ENCODE measurements around the gene NFIX.

NFIX gene

GRCh38 chr19:13070425-13071140 is 75.3 kb downstream of the NFIX start:
- Histone ChIP-seq H3K9ac (ENCODE audit: low read length) (peak overlapping the region; percentile 69), H3K27me3 (replicated peaks; ENCODE audit: control insufficient read depth, insufficient read depth, low read length) (no peaks in the 10 kb centered on the region), H3K9me3 (ENCODE audit: control insufficient read depth, low read length) (no peaks in the 10 kb centered on the region), H3K4me3 (ENCODE audit: low read length) (no peak overlapping the region), H3K4me1 (ENCODE audit: control insufficient read depth, insufficient read depth, low read length) (peaks cover 39% of the 10 kb centered on the region), H3K36me3 (ENCODE audit: control insufficient read depth, insufficient read depth, low read length, severe bottlenecking) (peaks cover 23% of the 10 kb centered on the region)
- no peak for DNase-seq (ENCODE audit: low read depth)

- DNase-seq (ENCODE audit: low read depth), result no peak
- Histone ChIP-seq H3K36me3 (ENCODE audit: control insufficient read depth, insufficient read depth, low read length, severe bottlenecking) (peaks cover 33% of the 10 kb centered on the region), H3K27me3 (replicated peaks; ENCODE audit: control insufficient read depth, insufficient read depth, low read length) (no peaks in the 10 kb centered on the region), H3K9me3 (ENCODE audit: control insufficient read depth, low read length) (no peaks in the 10 kb centered on the region), H3K4me1 (ENCODE audit: control insufficient read depth, insufficient read depth, low read length) (peaks cover 36% of the 10 kb centered on the region), H3K4me3 (ENCODE audit: low read length) (no peak overlapping the region), H3K9ac (ENCODE audit: low read length) (no peak overlapping the region)
Observed at GRCh38 chr19:13071444-13072187, 76.3 kb downstream of the NFIX start.

DNA sequence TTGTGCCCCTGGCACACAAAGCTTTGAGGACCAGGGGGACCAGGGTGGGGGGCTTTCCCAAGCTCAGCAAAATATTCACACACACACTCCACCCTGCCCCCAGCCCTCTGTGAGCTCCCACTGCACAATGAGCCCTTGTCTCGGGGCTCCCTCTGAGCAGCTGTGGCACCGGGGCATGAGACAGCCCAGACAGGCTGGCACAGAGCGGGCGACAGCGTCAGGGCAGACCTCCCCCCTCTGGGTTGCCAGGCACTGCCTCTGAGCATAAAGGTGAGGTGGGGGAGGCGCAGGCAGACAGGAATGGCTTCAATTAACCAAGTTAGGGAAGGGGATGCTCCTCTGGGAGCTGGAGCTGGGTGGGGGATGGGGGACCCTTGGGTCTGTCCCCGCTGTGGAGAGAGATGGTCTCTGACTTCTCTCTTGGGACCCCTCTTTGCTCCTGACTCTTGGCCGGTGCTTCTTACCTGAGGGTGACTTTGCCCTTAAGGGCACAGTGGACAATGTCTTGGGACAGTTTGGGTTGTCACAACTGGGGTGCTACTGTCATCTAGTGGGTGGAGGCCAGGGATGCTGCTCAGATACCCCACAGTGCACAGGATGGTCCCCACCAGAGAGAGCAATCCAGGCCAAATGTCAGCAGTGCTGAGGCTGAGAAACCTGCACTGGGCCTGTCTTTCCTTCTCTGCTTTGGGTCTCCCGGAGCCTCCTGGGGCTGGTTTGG is 77.1 kb downstream of the NFIX start:
- DNase-seq (ENCODE audit: low read depth), result no peak
- H3K4me1 ChIP-seq (ENCODE audit: control insufficient read depth, insufficient read depth, low read length), result peaks cover 36% of the 10 kb centered on the region
- H3K27me3 ChIP-seq (replicated peaks; ENCODE audit: control insufficient read depth, insufficient read depth, low read length), result no peaks in the 10 kb centered on the region
- H3K9ac ChIP-seq (ENCODE audit: low read length), result no peak overlapping the region
- H3K9me3 ChIP-seq (ENCODE audit: control insufficient read depth, low read length), result no peaks in the 10 kb centered on the region
- no peak overlapping the region for H3K4me3 ChIP-seq (ENCODE audit: low read length)
- H3K36me3 ChIP-seq (ENCODE audit: control insufficient read depth, insufficient read depth, low read length, severe bottlenecking), result peaks cover 37% of the 10 kb centered on the region

DNA sequence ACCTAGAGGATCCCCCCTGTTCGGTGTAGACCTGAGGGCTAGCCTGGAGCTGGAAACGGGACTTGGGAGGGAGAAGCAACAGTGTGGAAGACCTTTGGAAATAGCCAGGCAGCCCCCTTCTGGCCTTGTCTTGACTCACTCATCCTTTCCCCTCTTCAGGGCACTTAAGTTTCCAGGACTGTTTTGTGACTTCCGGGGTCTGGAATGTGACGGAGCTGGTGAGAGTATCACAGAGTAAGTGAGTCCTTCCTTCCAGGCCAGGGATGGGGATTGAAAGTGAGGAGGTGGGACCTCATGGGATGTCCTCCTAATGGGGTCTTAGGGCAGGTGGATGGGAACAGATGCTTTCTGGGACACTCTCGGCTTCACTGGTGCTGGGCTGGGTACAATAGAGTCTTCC is 78.0 kb downstream of the NFIX start:
- Histone ChIP-seq H3K4me1 (ENCODE audit: control insufficient read depth, insufficient read depth, low read length) (peaks cover 39% of the 10 kb centered on the region), H3K9ac (ENCODE audit: low read length) (peak overlapping the region; percentile 13), H3K9me3 (ENCODE audit: control insufficient read depth, low read length) (no peaks in the 10 kb centered on the region), H3K27me3 (replicated peaks; ENCODE audit: control insufficient read depth, insufficient read depth, low read length) (no peaks in the 10 kb centered on the region), H3K4me3 (ENCODE audit: low read length) (no peak overlapping the region), H3K36me3 (ENCODE audit: control insufficient read depth, insufficient read depth, low read length, severe bottlenecking) (peaks cover 46% of the 10 kb centered on the region)
- no peak for DNase-seq (ENCODE audit: low read depth)

- Histone ChIP-seq H3K9me3 (ENCODE audit: control insufficient read depth, low read length) (no peaks in the 10 kb centered on the region), H3K36me3 (ENCODE audit: control insufficient read depth, insufficient read depth, low read length, severe bottlenecking) (peaks cover 56% of the 10 kb centered on the region), H3K9ac (ENCODE audit: low read length) (peak overlapping the region; percentile 10), H3K4me3 (ENCODE audit: low read length) (no peak overlapping the region), H3K4me1 (ENCODE audit: control insufficient read depth, insufficient read depth, low read length) (peaks cover 45% of the 10 kb centered on the region), H3K27me3 (replicated peaks; ENCODE audit: control insufficient read depth, insufficient read depth, low read length) (no peaks in the 10 kb centered on the region)
- DNase-seq (ENCODE audit: low read depth), result no peak
Observed at GRCh38 chr19:13074378-13074777, 79.1 kb downstream of the NFIX start.

GRCh38 chr19:13076320-13076719 is 81.0 kb downstream of the NFIX start:
- peaks cover 43% of the 10 kb centered on the region for H3K4me1 ChIP-seq (ENCODE audit: control insufficient read depth, insufficient read depth, low read length)
- H3K27me3 ChIP-seq (replicated peaks; ENCODE audit: control insufficient read depth, insufficient read depth, low read length), result no peaks in the 10 kb centered on the region
- peaks cover 67% of the 10 kb centered on the region for H3K36me3 ChIP-seq (ENCODE audit: control insufficient read depth, insufficient read depth, low read length, severe bottlenecking)
- H3K9me3 ChIP-seq (ENCODE audit: control insufficient read depth, low read length), result no peaks in the 10 kb centered on the region
- peak overlapping the region; percentile 43 for H3K9ac ChIP-seq (ENCODE audit: low read length)
- DNase-seq (ENCODE audit: low read depth), result no peak
- no peak overlapping the region for H3K4me3 ChIP-seq (ENCODE audit: low read length)

DNA sequence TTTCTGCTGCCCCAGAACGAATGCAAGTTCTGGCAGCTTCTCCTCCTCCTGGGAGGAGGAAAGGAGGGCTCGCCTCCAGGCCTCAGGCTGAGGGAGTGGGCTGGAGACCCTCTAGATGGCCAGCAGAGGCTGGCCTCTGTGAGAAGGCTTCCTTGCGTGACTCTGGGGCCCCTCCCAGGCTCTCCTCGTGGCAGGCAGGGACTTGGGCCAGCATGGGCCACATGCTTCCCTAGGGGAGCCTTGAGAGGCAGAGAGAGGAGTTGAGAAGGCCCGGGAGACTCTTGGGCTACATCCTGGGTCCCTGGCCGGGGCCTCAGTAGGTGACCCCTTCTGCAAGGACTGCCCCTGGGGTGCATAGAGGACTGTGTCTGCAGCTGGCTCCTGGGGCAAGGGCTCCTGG is 81.5 kb downstream of the NFIX start:
- Histone ChIP-seq H3K9me3 (ENCODE audit: control insufficient read depth, low read length) (no peaks in the 10 kb centered on the region), H3K4me1 (ENCODE audit: control insufficient read depth, insufficient read depth, low read length) (peaks cover 43% of the 10 kb centered on the region), H3K36me3 (ENCODE audit: control insufficient read depth, insufficient read depth, low read length, severe bottlenecking) (peaks cover 72% of the 10 kb centered on the region), H3K27me3 (replicated peaks; ENCODE audit: control insufficient read depth, insufficient read depth, low read length) (no peaks in the 10 kb centered on the region), H3K9ac (ENCODE audit: low read length) (peak overlapping the region; percentile 43), H3K4me3 (ENCODE audit: low read length) (no peak overlapping the region)
- DNase-seq (ENCODE audit: low read depth), result no peak

DNA sequence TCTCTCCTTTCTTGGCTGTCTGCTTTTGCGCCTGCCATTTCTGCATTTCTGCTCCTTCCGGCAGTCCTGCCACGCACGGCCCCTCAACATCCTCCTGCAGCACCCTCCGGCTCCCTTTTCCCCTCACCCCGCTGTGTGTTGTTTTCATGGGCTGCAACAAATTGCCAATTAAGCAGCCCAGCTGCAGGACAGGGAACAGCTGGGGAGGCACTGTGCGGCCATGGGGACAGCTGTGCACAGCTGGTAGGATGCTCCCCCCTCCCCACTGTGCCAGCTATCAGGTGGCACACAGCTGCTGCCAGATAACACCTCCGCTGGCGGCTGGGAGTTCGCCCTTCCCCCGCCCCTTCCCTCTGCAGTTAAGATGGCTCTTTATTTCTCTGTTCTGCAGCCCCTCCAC is 82.0 kb downstream of the NFIX start:
- DNase-seq (ENCODE audit: low read depth), result no peak
- Histone ChIP-seq H3K4me3 (ENCODE audit: low read length) (no peak overlapping the region), H3K27me3 (replicated peaks; ENCODE audit: control insufficient read depth, insufficient read depth, low read length) (no peaks in the 10 kb centered on the region), H3K9me3 (ENCODE audit: control insufficient read depth, low read length) (no peaks in the 10 kb centered on the region), H3K4me1 (ENCODE audit: control insufficient read depth, insufficient read depth, low read length) (peaks cover 47% of the 10 kb centered on the region), H3K36me3 (ENCODE audit: control insufficient read depth, insufficient read depth, low read length, severe bottlenecking) (peaks cover 74% of the 10 kb centered on the region), H3K9ac (ENCODE audit: low read length) (peak overlapping the region; percentile 43)

GRCh38 chr19:13078381-13078780 is 83.1 kb downstream of the NFIX start:
- Histone ChIP-seq H3K36me3 (ENCODE audit: control insufficient read depth, insufficient read depth, low read length, severe bottlenecking) (peaks cover 80% of the 10 kb centered on the region), H3K9ac (ENCODE audit: low read length) (peak overlapping the region; percentile 68), H3K4me1 (ENCODE audit: control insufficient read depth, insufficient read depth, low read length) (peaks cover 57% of the 10 kb centered on the region), H3K9me3 (ENCODE audit: control insufficient read depth, low read length) (no peaks in the 10 kb centered on the region), H3K27me3 (replicated peaks; ENCODE audit: control insufficient read depth, insufficient read depth, low read length) (no peaks in the 10 kb centered on the region), H3K4me3 (ENCODE audit: low read length) (no peak overlapping the region)
- DNase-seq (ENCODE audit: low read depth), result no peak

DNA sequence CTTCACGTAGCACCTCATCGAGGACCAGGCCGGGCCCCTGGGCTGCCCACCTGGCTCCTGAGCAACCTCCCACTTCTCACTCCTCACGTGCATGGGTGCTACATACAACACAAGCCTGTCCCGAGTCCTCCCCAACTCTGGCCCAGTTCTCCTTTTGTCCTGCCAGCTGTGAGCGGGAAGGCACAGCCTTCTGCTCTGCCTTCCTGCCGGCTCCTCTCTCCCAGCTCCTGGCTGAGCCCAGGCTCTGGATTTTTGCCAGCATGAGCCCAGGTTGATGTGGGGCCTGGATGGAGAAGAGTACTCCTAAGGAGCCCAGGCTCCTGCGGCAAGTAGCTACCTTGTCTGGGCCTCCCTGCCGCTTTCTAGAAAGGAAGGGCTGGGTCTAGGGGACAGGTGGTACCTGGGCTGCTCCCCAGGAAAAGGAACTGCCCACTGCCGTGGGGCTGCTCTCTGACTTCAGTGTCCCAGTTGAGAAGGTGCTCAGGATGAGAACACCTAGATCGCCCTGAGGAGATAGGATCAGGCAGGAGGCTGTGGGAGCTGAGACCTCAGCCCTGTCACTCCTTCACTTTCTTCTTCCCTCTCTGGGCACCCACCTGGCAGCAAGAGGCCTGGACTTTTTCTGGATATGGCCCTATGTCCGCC is 83.7 kb downstream of the NFIX start:
- Histone ChIP-seq H3K36me3 (ENCODE audit: control insufficient read depth, insufficient read depth, low read length, severe bottlenecking) (peaks cover 80% of the 10 kb centered on the region), H3K9me3 (ENCODE audit: control insufficient read depth, low read length) (no peaks in the 10 kb centered on the region), H3K9ac (ENCODE audit: low read length) (peak overlapping the region; percentile 68), H3K4me3 (ENCODE audit: low read length) (peak overlapping the region; percentile 10), H3K27me3 (replicated peaks; ENCODE audit: control insufficient read depth, insufficient read depth, low read length) (no peaks in the 10 kb centered on the region), H3K4me1 (ENCODE audit: control insufficient read depth, insufficient read depth, low read length) (peaks cover 57% of the 10 kb centered on the region)
- no peak for DNase-seq (ENCODE audit: low read depth)

DNA sequence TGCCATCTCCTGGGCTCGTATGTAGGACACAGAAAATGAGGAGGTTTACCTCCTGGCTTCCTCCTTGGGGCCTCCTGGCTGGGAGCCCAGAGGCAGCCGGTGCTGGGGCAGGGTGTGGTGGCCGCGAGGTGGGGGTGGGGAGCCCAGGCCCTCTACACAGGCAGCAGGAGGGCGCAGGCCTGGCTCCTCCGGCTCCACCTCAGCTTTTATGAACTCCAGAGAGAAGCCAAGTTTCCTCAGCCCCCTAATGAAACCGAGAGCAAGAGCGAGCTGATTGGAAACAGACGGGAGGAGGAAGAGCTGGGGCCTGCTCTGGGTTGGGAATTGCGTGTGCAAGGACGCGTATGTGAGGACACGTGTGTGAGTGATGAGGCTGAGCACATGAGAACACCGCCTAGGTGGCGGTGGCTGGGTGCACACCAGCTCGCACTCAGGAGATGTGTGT is 84.3 kb downstream of the NFIX start:
- Histone ChIP-seq H3K27me3 (replicated peaks; ENCODE audit: control insufficient read depth, insufficient read depth, low read length) (no peaks in the 10 kb centered on the region), H3K9me3 (ENCODE audit: control insufficient read depth, low read length) (no peaks in the 10 kb centered on the region), H3K4me1 (ENCODE audit: control insufficient read depth, insufficient read depth, low read length) (peaks cover 57% of the 10 kb centered on the region), H3K4me3 (ENCODE audit: low read length) (peak overlapping the region; percentile 10), H3K9ac (ENCODE audit: low read length) (peak overlapping the region; percentile 68), H3K36me3 (ENCODE audit: control insufficient read depth, insufficient read depth, low read length, severe bottlenecking) (peaks cover 78% of the 10 kb centered on the region)
- DNase-seq (ENCODE audit: low read depth), result peak; percentile 80
